GM21360 (cell line): ENCODE data around the gene SRGAP2B.
"Not testable (repeated sequence)": the region's sequence is repeated elsewhere in the genome, so short reads cannot be mapped to it uniquely, and the experiment has no call there.

Experiments used
- ATAC-seq: cut with Tn5 transposase; IDR thresholded peaks from one replicate; pipeline ENCODE4 v1.9.1; 2021; ENCODE audit warnings: mild to moderate bottlenecking, moderate library complexity; ENCODE audit not compliant: unreplicated experiment

The SRGAP2B gene

DNA sequence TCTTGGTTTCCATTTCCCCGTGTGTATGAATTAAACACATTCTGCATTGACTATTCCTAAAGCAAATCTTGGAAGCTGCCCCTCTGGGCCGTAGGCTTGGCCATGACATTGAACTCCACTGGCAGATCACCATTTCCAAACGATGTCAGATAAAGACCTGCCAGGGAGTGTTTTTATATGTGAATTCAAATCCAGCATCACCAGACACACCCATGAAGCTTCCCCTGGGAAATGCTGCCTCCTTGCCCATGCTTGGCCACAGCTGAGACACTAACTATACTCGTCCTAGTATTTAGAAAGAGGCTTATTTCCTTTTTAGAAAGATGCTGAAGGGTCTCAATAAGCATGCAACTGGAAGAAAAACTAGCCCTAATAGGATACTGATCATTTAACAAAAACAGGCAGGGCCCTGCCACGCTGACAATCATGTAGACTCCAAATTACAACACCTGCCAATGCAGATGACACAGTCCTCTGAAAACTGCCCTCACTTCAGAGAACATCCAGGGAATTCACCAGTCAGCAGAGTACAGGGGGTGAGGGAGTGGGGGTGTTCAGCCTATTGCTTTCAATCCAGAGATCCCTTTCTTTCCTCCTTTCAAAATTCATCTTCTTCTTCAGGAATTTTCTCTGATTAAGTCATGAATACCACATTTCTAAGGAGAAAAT, 94.9 kb downstream of the SRGAP2B start:
- ATAC-seq: not testable (repeated sequence)

DNA sequence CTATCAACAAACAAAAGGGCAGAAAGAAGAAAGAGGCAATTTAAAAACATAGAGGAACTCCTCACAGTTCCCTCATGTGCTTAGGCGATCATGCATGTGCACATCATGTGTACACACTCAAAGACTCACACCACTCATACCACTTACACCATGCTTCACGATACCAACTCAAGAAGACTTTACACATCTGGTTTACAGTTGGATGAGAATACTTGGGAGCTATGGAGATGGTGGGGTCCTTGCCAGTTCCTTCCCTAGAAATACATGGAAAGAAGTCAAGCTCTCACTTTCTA, 96.2 kb downstream of the SRGAP2B start:
- not testable (repeated sequence) for ATAC-seq

DNA sequence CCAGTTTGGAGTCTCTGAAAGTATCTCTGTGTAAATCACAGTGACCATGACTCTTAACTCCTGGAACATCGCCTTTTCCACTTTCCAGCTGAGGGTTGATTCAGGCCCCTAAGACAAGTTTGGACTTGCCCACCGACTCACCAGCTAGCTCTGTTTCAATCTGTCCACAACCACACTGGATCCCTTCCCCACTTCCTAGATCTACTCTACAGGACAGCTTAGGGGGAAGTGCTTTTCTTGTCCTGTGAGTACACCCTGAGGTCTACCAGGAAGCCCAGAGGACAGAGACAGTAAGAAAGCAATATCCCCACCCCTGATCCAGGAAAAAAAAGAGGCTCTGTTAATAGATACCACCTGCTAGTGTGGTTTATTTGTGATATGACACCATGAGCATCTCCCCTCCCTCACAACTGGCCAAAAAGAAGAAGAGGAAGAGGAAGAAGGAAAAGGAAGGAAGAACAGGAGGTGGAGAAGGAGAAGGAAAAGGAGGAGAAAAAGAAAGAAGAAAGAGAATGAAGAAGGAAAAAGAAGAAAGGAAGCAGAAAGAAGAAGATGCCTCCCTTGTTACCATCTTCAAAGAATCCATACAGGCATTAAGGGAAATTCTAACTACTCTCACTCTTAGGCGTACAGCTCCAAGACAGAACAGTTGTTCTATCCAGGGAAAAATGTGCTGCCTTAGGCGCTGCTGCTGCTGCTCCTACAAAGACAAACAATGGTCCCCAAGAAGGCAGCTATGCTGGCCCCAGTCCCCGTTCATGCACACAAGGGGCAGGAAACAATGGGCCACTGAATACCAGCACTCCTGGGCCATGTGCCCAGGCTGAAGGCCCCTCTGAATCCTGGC, 96.8 kb downstream of the SRGAP2B start:
- ATAC-seq: not testable (repeated sequence)

DNA sequence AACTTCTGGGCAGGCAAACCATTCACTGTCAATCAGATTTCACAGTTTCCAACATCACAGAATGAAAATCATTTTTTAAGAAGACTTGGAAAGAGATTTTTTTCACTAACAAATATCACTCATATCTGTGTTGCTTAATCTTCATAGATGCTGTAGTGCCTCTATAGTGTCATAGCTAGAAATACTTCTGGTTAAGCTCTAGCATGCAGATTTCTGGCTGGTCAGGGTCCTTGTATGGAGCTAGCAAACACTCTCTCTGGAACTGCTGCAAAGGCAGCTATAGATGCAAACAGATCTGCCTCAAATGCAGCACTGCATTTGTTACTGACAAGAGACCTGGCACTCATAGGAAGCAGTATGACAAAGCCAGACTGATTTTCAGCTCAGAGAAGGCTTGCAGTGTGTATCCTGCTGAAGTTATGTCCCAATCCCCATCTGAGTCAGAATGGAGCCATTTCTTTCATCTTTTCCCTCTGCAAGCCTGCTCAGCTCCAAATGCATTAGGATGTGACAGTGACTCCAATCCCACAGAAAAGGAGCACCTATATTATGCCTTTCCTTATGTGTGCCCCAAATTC, 99.2 kb downstream of the SRGAP2B start:
- ATAC-seq: not testable (repeated sequence)

DNA sequence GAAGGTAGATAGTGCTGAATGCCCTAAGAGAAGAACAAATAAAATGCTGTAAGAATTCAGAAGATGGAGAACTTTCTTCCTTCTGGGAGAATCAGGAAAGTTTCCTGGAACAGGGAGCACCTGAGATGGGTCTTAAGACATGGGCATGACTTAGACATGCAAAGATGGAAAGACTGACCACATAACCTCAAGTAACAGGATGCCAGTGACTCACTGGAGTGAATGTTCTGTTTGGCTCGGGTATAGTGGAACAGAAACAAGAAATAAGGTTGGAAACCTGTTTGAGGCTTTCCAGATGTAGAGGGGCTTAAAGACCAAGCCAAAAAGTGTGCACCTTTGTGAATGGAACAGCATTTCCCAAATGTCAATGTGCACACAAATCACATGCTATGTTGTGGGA, 102.2 kb downstream of the SRGAP2B start:
- ATAC-seq: not testable (repeated sequence)

DNA sequence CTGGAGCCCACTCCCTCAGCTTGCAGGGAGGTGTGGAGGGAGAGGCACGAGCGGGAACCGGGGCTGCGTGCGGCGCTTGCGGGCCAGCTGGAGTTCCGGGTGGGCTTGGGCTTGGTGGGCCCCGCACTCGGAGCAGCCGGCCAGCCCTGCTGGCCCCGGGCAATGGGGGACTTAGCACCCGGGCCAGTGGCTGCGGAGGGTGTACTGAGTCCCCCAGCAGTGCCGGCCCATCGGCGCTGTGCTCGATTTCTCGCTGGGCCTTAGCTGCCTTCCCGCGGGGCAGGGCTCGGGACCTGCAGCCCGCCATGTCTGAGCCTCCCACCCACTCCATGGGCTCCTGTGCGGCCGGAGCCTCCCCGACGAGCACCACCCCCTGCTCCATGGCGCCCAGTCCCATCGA, 104.5 kb downstream of the SRGAP2B start:
- ATAC-seq: not testable (repeated sequence)

DNA sequence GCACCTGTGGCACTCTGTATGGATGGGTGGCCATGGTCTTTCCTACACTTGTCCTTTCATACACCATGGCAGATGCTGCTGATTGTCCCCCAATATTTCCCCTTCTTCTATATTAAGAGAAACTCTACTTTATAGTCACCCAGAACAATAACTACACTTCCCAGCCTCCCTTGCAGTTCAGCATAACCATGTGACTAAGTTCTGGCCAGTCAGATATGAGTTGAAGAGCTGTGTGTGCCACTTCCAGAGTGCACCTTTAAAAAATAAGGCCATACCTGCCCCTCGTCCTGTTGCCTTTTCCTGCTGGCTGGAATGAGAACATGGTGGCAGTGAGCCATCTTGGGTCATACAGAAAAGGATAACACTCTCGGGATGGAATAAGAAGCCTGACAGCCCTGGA, 108.0 kb downstream of the SRGAP2B start:
- not testable (repeated sequence) for ATAC-seq

DNA sequence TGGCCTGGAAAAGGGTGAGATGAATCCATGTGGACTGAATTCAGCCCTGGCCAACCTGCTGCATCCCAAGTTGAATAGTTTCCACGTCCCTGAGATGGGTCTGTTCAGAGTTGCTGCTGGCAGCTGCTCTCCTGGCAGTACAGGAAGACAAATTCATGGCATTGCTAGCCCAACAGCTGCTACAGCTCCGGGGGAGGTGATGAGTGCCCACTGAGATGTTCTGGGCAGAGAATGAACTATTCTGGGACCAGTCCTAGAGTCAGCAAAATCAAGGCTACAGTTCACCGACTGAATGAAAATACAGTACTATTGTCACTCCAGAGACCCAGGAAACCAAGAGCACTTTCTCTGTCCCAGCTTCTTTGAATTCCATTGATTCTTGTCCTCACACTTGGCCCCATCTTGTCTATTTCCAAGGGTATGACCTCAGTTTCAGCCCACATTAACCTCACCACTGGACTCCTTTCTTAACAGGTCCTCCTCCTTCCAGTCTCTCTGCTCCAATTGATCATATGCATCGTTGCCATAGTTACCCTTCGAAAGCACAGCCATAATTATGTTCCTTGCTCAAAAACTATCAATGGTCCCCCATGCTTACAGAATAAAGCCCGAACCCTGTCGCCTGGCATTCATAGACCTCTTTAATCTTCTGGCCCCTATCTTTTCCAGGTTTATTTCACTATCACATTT, 108.8 kb downstream of the SRGAP2B start:
- not testable (repeated sequence) for ATAC-seq

DNA sequence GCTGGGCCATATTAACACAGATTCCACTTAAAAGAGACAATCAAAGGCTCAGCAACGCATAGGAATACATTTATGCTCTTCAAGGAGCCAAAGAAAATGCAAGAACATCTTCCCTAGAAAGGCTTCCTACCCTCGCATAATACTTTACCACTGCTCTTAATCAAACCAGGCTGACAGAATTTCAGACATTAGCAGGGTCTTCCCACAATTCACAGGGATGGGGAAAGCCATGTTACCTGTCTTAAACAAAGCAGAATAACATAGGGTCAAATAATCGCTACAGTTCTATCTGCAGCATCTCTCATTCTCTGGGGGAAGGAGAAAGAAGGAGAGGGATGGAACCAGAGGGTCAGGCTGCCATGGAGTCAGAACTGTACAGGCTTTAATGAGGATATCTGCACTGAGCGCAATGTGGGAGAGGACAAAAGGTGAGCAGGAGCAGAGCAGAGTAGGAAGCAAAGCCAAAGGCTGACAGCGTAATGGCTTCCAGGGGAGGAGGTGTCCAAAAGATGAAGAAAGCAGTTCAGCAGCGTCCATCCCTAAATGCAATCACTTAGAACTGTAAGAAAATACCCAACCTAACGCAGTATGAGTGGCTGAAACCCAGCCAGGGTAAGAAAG, 109.5 kb downstream of the SRGAP2B start:
- ATAC-seq: not testable (repeated sequence)

DNA sequence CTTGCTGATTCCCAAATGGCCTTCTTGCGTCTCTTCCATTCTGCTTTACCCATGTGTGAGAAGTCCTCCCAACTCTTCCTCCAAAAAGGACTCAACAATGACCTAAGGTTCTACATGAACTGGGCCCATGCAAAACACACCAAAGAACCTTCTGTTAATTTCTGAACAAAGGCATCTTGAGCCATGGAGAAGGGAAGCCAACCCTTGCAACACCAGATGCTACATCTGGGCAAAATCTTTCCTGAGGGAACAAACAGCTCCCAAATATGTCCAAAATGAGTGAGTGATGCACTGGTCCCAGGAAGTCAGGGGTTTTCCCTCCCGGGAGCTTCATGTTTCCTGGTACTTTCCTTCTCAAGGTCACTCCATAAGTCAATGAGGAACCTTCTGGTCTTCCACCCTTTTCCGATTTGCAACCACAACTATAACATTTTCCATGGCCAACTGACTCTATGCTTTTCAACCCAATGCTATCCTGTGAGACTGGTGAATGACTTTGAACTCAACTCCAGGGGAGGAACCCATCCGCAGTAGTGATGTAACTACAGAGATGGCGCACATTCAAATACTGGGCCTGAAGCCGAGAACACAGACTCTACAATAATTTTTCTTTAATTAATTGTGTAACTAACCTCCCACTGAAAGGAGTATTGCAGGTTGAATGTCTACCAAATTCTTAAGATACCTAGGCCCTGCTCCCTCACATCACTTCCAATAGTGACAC, 112.2 kb downstream of the SRGAP2B start:
- ATAC-seq: not testable (repeated sequence)

DNA sequence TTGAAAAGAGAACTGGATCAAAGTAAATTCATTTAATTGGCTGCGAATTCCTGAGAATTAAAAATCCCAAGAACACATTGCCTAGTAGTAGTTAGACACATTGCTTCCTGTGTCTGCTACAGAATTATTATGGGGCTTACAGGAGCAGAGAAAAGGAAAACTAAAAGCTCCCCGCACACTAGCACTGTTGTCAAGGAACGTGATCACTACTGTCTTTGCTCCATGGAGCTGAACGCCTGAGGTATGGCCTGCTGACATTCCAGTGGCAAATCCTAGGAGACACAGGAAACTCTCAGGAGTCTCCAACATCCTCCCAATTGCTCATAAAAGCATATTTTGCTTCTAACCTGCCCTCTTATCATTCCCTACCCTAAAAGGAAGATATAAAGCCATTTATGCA, 114.0 kb downstream of the SRGAP2B start:
- ATAC-seq: not testable (repeated sequence)

DNA sequence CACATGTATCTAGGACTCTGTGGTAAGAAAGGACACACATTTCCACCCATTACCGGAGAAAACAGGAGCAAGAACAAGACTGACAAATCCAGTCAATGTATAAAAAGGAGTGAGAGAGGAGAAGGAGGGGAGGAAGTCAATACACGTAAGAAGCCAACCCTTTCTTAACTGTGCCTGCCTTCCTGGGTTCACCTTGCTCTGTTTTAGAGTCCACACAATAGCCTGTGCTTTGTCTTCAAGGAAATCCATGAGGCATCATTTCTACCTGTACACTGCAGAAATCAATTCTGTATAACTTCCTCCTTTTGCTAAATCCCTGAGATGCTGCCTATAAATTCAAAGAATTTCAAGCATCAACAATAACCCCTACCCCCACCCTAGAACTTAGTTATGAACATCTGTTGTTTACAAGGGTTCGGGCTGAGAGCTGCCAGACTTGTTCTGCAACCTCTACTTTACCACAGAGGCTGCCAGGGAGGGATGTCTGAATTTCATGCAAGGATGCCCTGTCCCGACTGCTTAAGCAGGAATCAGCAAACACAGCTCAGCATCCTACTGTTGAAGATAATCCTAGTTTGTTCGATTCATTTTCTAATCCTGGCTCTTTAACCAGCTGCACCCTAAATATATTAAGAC, 115.0 kb downstream of the SRGAP2B start:
- ATAC-seq: not testable (repeated sequence)

DNA sequence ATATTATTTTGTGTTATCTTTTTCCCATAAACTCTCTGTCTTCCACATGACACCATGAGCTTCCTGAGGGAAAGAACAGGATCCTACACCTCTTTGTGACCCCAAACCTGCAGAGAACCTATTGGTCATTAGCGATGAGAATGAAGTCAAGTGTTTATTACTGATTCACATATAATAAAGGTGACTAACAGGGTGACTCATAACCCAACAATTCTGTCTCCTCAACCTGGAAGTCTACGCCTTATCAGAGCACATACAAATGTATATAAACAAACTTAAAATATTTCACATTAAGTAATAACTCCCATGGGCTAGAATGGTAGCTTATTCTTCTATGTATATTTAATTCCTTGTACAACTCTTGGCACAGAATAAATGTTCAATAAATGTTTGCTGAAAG, 117.3 kb downstream of the SRGAP2B start:
- not testable (repeated sequence) for ATAC-seq

DNA sequence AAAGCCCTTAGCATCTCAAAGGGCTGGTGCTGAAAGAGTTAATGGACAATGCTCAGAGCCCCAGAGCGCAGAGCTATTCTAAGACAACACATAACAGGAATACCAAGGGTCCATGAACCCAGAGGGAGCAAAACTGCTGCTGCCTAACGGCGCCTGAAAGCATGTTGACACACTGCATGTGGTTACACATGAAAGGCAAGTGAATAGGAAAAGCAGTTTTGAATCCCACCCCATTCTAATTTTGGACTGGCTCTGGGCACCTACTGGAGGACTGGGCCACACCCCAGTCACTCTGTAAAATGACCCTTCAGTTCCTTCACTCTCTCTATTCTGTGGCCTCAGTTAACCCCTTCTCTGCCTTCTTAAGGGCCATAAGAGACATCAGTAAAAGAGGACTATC, 123.2 kb downstream of the SRGAP2B start:
- not testable (repeated sequence) for ATAC-seq

DNA sequence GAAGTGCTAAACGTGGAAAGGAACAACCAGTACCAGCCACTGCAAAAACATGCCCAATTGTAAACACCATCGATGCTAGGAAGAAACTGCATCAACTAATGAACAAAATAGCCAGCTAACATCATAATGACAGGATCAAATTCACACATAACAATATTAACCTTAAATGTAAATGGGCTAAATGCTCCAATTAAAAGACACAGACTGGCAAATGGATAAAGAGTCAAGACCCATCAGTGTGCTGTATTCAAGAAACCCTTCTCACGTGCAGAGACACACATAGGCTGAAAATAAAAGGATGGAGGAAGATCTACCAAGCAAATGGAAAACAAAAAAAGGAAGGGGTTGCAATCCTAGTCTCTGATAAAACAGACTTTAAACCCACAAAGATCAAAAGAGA, 128.6 kb downstream of the SRGAP2B start:
- ATAC-seq: not testable (repeated sequence)

DNA sequence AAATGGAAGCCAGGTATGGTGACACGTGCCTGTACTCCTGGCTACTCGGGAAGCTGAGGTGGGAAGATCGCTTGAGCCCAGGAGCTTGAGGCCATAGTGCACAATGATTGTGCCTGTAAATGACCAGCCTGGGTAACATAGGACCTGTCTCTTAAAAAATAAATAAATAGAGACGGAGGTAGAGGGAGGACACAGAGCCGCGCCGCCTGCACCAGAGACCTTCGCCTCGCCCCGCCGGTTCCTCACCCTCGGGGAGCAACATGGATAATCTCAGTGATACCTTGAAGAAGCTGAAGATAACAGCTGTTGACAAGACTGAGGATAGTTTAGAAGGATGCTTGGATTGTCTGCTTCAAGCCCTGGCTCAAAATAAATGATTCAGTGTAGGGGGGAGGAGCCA, 130.4 kb downstream of the SRGAP2B start:
- ATAC-seq: not testable (repeated sequence)

DNA sequence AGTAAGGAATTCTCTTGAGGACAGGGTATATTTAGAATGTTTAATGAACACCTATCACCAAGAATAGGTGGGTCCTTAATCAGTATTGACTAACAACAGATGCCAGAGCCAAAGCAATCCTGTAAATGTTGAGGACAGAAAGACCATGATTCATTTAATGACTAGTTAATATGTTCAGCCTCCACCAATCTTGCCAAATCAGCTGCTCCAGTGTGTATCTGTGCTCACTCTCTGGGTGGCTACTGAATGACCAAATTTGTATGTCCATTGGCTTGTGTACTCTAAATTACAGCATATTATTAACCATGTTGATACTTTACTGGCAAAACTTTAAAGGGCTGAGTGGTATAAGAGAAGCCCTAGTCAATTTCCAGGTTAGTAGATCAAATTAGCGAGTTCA, 130.9 kb downstream of the SRGAP2B start:
- ATAC-seq: not testable (repeated sequence)

DNA sequence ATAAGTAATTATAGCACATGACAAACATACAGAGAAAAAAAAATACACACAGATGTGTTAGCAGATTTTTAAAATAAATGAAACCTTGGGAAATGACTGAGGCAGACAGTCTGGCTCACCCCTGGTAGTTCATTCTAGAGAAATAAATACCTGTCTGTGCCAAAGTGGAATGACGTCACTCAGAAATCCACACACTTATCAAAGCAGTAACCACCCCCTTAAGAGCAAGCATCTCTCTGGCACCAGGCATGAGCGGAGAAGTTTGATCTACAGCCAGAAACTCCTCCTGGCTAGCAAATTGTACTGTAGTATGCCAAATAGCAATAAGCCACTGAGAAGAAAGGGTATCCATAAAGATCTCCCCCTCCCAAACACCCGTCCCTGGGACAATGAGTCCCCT, 131.6 kb downstream of the SRGAP2B start:
- ATAC-seq: not testable (repeated sequence)
